HG03108 (cell line): ENCODE data around the gene MCTP2.
A peak's percentile ranks its signal among the peaks of the same experiment; 100 is the strongest.

Source experiments
- ATAC-seq: cut with Tn5 transposase; IDR thresholded peaks from one replicate; pipeline ENCODE4 v1.9.1; 2021; ENCODE audit warnings: moderate library complexity; ENCODE audit not compliant: unreplicated experiment

The MCTP2 gene

DNA sequence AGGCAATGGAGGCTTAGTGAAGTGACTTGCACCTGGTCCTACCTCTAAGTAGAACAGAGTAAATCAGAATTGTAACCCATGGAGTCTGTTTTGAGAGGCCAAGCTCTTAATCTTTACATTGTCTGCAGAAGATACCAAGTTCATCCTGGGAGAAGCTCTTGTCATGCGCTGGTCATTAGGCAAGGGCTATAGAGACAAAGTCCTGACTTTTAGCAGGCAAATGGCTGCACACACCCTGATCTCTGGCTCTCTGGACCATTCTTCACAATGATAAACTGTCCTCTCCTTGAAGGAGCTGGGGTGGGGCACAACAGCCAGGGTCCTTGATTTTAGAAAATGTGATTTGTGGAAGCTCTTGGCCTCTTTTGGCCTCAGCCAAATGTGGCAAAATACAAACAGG lies 65.4 kb downstream of the MCTP2 start:
- no peak for ATAC-seq

DNA sequence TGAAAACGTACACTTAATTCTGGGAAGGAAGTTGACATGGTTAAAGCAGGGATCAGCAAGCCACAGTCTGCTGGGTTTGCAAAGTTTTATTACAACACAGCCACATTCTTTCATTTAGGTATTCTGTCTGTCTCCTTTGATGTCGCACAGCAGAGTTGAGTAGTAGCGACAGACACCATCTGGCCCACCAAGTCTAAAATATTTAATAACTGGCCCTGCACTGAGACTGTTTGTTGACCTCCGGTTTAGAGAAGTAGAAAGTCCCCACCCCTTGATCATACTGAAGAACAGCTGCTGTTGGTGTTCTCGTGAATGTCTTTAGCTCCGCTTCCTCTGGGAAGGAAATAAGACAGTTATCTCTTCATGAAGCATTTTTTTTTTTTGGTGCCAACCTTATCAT lies 66.2 kb downstream of the MCTP2 start:
- peak; percentile 70 for ATAC-seq

DNA sequence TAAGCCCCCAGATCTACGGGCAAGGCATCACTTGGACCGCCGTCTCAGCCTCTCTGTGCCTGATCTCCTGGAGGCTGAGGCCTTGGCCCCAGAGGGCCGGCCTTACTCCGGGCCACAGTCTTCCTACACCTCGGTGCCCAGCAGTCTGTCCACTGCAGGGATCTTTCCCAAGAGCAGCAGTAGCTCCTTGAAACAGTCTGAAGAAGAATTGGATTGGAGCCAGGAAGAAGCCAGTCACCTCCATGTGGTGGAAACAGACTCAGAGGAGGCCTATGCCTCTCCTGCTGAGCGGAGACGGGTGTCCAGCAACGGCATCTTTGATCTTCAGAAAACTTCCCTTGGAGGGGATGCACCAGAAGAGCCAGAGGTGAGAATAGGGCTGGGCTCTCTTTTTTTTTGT lies 67.0 kb downstream of the MCTP2 start:
- no peak for ATAC-seq

DNA sequence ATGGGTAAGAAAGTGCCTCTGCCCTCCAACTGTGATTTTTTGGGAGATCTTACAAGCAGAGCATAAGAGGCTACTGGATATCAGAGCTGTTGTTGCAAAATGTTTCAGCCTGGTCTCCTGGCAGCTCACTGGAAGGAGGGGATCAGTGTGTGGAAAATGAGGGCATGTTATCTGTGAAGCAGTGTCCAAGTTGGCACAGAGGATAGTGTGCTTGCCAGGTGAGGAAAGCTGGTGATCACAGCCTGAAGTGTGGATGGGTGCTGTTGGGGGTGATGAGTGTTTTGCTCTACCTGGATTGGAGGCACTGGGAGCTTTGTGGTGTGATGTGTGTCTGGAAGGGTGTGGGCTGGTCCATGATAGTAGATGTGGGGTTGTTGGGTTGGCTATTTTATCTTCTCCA lies 69.3 kb downstream of the MCTP2 start:
- no peak for ATAC-seq

DNA sequence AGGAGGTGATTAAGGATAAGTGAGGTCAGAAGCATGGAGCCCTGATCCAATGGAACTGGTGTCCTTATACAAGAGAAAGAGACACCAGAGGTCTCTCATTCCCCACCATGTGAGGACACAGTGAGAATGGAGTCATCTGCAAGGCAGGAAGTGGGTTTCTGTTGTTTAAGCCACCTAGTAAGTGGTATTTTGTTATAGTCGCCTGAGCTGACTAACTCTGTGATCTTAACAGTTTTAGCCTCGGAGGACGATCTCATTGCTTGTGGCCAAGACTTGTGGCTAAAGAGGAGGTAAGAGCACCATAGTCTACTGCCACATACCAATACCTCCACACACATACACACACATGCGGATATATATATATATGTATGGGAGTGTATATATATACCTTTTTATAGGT lies 73.8 kb downstream of the MCTP2 start:
- ATAC-seq, result no peak

DNA sequence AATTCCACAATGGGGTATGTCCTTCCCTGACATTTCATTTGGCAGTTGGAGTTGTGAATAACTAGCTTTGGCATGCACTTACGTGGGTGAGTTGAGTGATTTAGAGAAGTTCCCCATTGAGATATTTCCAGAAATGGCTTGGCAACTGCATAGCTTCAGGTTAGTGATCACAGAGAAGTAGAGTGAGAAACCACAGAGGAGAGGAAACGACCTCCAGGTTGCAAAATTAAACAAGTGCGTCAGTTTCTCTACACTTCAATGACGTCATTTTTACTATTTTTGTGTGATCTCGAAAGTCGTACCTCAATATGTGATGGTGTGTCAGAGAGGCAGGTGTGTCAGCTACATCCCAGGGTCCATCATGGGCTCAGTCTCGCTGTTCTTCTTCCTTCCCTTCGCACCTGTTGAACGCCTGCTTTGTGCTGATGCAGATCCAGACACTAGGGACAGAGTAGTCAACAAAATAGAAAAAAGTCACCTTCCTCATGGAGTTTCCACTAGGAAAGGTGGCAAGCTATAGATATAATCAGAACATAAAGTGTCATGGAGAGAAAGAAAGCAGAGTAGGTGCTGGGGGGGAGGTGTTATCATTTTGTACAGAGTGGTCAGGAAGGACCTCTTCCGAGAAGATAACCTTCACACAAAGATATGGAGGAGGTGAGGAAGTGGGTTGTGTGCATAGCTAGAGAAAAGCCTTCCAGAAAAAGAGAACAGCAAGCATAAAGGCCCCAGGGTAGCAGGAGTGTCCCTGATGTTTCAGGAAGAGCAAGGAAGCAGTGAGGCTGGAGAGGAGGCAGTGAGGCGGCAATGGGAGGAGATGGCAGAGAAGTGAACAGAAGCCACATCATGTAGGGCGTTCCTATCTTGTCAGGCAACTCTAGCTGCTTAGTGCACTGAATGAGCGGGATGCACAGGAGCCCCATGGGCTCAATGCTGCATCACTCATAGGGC lies 75.6 kb downstream of the MCTP2 start:
- peak; percentile 82 for ATAC-seq

DNA sequence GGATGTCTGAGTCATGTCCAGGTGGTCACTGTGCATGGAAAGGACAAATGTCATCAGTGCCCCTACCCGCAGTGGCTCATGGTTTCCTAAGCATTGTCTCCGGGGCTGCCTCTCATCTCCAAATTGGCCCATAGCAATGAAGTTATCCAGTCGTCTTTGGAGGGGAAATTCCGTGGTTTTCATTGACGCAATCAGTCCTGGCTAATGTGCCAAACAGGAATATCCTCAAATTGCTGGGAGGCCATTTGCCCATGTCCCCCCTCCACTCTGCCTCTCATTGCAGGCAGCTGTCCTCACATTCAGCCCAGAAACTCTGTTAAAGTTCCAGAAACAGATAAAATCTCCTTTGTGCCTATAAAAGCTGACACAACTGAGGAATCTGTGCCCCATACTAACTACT lies 81.6 kb downstream of the MCTP2 start:
- ATAC-seq, result no peak

DNA sequence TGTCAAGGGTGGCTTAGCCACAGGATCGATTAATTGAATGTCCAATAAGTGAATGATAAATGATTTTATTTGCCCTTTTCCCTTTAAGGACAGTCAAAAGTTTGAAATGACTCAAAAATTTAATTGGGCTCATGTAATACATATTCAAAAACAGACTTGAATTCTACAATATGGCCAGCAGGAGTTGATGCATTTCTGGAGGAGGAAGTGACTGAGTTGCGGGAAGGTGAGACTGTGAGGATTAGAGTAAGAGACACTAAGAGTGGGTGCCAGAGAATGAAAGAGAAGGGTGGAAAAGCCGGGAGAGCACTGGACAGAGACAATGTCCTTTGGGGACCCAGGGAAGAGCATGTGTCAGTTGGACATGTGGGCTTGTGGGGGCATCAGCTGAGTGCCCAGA lies 83.3 kb downstream of the MCTP2 start:
- ATAC-seq, result no peak

DNA sequence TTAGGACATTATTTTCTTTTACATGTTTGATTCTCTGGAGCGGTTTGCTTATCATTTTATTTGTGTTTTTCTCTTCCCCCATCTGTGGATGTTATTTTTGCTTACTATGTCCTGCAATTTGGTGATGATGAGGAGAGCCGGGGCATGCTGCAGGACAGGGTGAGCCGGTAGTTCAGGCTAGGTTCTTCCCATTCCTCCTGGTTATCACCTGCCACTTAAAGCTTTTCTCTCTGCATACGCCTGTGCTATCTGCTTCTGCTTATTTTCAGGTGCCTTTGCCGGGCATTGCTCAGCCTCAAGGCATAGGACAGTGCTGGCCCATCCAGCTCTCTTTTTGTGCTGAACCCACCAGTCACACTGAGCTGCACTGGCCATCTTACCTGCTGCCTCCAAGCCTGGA lies 85.8 kb downstream of the MCTP2 start:
- no peak for ATAC-seq

DNA sequence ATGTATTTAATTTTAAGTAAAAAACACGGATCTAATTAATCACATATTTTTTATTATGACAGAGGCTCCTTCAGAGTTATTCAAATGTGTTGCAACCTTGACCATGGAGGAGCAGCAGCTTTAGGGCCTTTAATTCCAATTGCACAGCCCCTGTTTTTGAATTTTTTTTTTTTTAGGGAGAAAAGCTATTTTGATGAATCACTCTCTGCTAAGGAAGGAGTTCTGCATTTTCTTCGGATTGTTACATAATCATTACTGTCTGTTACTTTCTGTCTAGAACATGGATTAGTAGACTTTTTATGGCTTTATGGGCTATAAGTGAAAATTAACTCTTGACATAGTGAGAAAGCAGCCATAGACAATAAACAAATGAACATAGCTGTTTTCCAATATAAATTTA lies 90.8 kb downstream of the MCTP2 start:
- no peak for ATAC-seq

DNA sequence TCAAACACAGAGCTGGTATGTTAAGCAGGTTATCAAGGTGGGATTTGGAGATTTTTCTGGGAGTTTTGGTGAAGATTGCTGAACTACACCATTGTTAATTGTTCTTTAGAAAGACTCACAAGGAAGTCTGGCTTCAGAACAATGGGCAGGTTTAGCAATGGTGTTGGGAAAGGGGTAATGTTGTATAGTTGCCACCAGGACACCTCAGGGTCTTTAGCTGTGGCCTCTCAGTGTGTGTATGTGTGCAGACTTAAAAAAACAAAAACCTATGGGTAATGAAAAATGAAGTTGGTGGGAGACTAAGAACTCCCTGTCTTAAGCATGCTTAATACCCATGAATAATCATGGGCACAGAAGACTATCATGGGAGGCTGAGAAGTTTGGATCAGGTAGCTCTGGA lies 91.7 kb downstream of the MCTP2 start:
- no peak for ATAC-seq

DNA sequence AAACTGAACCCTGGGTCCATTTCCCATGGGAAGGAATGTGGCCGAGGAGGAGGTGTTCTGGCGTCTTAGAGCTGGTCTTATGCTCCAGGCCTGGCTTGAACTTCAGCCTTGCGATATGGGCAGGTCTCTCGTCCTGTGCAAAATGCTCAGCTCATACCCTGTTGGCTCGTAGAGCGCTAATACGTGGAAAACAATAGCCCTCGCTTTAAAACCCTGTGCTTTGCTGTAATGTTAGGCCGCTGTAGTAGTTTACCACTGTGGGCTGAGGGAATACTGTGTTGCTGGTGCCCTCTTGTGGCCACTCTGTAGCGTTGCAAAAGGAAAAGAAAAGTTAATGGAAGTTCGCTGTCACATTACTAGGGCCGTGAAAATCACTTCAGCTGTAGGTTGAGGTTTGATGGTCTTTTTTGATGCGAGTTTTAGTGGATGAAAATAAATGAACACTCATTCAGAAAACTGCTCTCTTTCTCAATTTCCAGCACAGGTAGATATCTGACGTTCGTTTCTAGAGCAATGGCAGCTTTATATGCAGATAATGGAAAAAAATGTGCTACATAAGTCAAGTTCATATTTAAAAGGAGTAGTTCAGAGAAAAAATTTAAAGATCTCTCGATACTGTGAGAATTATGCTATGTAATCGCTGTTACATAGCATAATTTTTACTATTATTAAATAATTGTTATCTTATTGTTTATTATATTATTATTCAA lies 92.9 kb downstream of the MCTP2 start:
- peak; percentile 81 for ATAC-seq

DNA sequence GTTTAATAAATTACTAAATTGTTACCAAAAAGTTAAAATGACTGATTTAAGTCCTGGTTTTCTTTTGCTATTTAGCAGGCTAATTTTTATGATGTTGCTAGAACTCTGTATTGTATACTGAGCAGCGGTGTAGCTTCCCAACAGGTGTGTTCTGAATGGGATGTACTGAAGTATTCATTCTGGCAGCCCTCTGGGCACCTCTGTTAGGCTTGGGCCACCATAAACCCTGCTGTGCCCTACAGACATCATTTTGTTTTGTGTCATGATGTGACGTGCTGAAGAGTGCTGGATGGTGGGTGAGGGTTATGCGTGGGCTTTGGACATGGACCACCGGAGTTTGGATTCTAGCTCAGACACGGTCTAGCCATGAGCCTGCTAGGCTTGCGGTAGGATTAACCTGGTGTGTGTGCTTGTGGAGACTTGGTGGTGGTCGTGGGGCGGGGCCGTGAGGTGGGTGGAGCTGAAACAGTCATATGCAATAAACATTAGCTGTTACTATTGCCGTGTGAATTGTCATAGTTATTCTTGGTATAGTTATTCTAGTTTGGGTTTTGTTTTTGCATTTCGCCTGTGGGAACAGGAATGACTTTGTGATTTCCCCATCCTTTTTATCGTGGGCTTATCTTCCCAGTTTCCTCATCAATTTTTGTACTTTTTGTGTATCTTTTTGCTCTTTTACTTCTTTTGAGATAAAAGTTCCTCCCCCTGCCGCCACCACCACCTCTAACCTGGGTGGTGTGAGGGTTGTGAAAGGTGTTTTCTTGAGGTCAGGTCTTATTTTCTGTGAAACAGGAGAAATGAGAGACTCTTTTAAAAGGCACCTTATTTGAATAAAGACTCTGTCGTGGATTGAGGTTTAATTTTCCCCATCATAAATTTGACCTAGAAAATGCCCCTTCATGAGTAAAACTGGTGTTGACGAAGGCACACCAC lies 93.7 kb downstream of the MCTP2 start:
- no peak for ATAC-seq

DNA sequence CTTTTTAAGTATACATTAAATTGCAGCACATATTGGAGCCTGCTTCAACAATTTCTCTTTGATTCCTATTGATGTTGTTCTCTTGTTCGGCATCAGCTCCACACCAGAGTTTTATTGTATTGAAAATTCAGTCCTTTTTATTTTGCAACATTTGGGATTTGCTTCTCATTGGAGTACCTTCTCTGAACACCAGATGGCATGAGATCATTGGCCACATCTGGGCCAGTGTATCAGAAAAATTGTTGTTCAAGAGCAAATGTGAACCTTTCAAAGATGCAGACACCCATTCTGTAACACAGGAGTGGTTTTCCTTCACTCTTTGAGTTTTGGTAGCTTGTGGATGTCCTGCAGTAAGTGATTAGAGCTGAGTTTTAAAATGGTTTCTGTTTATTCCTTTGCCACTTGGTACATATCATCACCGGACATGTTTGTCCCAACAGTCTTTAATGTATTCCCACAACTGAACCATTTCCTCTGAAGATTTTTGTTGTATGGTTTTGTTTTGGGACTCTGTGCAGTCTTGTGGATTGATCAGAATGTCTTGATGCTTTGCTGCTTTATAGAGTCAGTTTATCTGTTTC lies 96.1 kb downstream of the MCTP2 start:
- no peak for ATAC-seq

DNA sequence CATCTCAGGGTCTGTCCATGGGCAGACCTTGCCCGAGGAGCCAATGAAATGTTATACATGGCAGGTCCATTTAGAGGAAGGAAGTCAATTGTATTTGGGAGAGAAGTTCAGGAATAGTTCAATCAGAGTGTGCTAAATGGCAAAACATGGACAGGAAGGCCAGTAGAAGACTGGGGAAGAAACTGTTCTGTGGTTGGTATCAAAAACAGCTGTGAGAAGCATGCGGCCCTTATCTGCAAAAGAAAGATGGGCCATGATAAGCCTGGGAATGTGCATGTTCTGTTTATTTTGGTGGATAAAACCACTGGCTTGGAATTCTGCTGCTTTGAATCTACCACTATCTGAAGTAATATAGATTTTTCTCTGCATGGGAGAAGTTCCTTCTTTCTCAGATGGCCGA lies 100.4 kb downstream of the MCTP2 start:
- ATAC-seq, result no peak

DNA sequence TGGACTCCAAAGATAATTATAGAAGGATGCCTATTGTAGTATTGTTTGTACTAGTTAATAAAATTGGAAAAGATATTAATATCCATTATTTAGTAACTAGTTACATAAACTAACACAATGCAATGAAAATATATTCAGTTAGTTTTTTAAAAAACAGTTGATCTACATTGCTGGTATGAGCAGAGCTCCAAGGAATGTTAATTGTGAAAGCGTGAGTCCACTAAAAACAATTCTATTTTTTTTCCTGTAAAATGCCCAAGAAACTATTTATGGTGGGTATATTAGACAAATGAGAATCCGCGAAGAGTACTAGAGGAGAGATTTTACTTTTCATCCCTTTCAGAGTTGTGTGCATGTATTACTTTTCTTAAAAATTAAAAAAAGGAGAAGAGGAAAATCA lies 104.3 kb downstream of the MCTP2 start:
- ATAC-seq, result no peak

DNA sequence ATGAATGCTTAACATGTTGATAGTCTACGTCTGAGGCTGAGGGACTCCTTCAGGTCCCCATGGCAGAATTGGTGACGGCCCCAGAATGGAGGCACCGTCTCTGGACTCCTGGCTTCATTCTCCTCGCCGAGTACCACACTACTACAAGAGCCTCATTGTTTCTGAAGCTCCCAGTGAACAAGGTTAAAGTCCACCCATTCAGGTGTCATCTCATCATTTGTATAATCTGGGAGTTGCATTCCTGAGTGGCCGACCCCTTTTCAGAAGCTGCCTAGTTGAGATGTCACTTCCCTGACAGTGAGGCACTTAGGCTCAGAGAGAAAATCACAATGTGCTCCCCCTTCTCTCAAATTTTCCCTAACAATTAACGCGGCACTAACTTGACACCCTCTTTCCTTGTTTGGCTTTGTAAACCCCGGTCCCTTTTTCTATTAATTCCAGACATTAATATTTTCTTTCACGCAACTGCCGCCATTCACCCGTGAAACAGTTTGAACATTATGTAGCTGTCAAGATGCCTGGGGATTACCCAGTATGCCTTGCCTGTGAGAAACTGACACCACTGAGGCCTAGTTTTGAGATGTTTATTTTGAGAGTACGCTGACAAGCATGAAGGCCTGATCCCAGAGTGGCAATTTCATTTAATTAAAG lies 105.6 kb downstream of the MCTP2 start:
- no peak for ATAC-seq

DNA sequence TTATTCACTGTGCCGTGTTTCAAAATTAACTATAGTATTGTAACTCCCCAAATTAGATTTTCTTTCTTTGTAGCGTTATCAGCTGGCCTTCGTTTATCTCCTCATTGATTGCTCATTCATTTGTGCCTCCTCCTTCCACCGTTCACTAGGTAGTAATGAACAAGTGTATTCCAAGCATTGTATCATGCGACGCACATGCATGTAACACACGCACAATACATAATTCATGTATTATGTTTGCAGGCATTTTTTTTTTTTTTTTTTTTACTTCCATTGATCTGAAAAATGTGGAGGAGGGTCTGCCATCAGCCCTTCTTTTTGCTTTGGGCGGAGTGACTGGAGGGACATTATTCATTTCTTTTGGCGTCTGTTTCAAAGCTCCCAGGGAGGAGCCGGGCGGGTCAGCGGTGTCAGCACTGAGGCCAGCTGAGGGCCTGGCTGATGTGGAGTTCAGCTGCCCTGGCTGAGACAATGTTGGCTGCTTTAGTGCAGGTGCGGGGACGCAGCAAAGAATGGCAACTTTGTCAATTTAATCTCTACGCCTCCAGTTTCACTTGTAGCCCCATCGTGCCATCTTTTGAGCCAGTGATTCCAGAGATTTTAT lies 107.0 kb downstream of the MCTP2 start:
- ATAC-seq, result no peak

DNA sequence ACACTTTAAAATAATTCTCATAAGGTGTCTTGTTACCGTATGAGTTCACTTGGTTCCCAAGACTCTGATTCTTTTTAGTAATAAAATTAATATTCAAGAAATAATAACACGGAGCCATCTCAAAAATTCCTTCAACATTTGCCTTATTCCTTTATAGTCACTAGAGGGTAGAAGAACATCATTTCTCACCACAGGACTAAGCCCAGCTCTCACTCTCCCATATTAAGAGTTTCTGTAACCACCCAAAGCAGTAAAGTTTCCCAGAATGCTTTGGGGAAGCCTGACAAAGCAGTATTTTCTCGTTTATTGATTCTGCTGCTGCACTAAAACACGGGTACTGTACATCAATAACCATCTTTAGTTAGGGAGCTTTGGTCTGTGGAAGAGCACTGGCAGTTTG lies 114.9 kb downstream of the MCTP2 start:
- no peak for ATAC-seq

DNA sequence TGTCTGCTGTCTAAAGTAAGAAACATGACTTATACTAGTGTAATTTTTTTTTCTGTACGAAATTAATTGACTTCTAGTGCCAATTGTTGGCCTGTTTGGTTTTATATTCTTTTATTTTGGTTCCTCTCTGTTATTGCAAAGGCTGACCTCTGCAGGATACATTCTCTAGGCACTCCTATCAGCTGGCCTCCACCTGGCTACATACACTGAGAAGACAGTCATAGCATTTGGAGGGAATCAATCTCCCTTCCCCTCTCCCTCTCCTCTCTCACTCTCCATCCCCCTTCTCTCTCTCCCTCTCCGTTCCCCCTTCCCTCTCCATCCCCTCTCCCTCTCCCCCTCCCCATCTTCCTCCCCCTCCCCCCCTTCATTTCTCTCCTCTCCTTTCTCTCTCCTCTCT lies 116.7 kb downstream of the MCTP2 start:
- no peak for ATAC-seq
